Caki2 (cell line): ENCODE results near the gene SPI1. TPM values are rescaled to one million over a fixed set of nuclear protein-coding genes. Genes with fewer than 3 reads are reported as not detected.

ENCODE experiments used
- DNase-seq: peaks from one replicate; pipeline ENCODE4 v3.0.0-alpha.2; 2015; ENCODE audit warnings: low read depth
- in situ Hi-C: cut with HindIII; loops from 2 replicates; pipeline ENCODE4 v1.10.0; 2016; ENCODE audit warnings: low sequenced_read_pairs, low pct_unique_long_range_greater_than_20kb, mixed read lengths
- total RNA-seq: library from RNA; depleted of rRNA; stranded (reverse); fragments of >200 nt; shearing (Covaris generic); gene quantifications from 2 replicates; pipeline ENCODE4 v1.2.3, GENCODE V29; 2014; ENCODE audit warnings: low replicate concordance

The SPI1 gene
- total RNA-seq, 1 experiment from 2014 or later, result not detected

GRCh38 chr11:47351156-47352126 lies 26.9 kb downstream of the SPI1 start:
- no peak for DNase-seq
- in situ Hi-C loops, result no loop called here

- no peak for DNase-seq
- in situ Hi-C loops, result no loop called here
These were observed 28.0 kb downstream of the SPI1 start for GRCh38 chr11:47350315-47350714.

DNA sequence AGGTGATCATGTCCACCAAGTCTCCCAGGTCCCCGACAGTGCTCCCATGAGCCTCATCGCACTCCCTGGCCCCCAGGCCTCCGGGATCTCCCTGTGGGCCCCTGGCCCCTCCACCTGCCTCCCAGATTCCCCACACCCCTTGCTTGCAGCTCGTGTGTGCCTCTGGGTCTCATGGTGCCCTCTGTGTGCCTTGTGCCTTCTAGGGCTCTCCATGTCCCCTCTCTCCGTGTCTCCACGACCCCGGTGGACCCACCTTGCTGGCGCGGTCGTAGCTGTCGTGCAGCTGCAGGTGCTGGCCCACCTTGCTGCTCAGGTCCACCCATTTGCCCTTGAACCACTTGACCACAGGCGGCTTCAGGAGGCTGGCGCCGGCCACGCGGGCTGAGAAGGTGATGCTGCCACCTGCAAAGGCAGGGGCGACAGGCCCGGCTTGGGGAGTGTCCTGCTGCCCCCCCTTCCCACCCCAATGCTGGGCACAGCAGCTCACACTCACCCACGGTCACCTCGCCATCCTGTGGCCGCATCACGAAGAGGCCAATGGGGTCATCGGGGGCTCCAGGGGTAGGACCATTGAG lies 28.7 kb downstream of the SPI1 start:
- in situ Hi-C loops, result no loop called here

DNA sequence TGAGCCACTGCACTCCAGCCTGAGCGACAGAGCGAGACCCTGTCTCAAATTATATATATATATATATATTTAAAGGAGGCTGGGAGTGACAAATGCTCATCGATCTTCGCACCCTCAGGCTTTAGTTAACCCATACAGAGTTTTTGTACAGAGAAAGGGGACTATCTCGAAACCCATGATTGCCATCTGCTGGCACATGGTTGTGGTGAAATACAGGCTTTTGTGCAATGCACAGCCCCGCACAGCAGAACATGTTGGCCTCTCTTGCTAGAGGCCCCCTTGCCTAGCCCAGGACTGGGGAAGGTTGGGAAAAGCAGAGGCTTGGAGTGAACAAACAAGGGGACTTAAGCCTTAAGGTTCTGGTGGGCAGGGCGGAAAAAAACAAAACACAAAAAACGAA lies 29.5 kb downstream of the SPI1 start:
- DNase-seq, result no peak
- in situ Hi-C loops, result no loop called here

More for the DNA sequence above, 28.7 kb downstream of the SPI1 start:
- DNase-seq, result no peak

DNA sequence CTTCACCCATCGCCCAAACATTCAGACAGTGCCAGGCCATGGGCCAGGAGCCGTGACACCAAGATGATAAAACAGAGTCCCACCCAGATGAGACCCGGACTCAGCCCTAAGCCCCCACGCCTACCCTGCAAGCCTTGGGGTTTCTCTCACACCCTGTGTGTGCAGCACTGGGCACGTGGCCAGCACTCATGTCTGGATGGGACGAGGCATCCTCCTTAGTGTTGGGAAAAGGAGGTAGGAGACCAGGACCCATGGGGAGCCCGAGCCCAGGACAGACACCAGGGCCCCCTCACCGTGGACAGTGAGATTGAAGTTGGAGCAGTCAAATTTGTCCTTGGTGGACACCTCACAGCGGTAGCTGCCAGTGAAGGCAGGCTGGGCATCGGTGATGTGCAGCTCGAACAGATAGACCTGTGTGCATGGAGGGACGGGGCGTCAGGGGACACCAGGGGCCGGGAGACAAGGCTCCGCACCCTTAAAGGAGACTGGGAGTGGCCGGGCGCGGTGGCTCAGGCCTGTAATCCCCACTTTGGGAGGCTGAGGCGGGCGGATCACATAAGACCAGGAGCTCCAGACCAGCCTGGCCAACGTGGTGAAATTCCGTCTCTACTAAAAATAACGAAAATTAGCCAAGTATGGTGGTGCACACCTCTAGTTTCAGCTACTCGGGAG lies 30.1 kb downstream of the SPI1 start:
- DNase-seq, result no peak
- in situ Hi-C loops, result no loop called here

DNA sequence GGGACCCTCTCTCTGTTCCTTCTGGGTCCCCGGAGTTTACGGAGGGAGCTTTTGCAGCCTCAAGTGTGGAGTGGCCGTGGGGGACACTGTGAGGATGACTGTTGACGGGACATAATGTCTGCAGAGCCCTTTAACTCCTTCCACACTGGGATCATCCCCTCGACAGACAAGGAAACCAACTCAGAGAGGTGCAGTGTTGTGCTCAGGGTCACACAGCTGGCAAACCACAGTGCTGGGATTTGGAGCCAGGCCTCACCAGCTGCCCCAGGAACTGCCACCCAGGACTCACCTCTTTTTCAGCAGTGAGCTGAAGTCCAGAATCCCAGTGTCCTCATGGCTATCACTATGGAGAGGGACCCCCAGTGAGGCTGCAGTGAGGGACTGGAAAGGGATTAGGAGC lies 31.2 kb downstream of the SPI1 start:
- no peak for DNase-seq
- in situ Hi-C loops, result no loop called here

GRCh38 chr11:47345890-47346563 lies 32.3 kb downstream of the SPI1 start:
- DNase-seq, result no peak
- in situ Hi-C loops, result no loop called here

GRCh38 chr11:47342854-47343253 lies 35.5 kb downstream of the SPI1 start:
- in situ Hi-C loops, result no loop called here
- DNase-seq, result no peak

DNA sequence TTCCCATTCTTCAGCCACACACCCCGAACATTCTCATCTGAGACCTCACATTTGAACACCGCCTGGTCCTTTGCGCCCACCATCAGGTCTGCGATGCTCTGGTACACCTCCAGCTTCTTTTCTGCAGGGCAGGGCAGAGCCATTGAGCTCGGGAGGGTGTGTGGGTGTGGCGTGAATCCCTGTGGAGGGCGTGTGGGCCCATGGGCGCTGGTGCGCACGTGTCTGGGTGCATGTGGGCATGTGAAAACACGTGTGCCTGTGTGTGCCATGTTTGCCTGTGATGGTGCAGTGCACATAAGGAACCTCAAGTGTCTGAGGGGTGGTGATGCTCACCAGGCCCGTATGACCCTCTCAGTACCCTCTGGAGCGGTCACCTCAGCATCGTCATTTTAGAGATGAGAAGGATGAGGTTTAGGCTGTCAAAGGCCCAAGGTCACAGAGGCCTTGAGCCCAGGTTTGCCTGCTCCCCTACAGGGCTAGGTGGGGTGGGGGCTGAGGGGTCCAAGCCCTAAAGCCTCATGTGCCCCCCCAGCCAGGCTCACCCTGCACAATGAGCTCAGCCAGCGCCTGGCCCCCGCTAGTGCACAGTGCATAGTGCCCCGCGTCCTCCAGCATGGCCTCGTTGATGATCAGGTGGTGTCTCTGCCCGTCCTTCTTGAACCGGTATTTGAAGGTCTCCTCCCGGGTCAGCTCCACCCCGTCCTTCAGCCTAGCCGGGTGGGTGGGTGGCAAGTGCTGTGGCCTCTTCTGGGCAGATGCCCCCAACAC lies 36.1 kb downstream of the SPI1 start:
- no peak for DNase-seq
- in situ Hi-C loops, result no loop called here

- DNase-seq, result no peak
- in situ Hi-C loops, result no loop called here
These were observed 37.2 kb downstream of the SPI1 start for GRCh38 chr11:47340980-47341775.

- DNase-seq, result no peak
- in situ Hi-C loops, result no loop called here
These were observed 38.3 kb downstream of the SPI1 start for GRCh38 chr11:47340010-47340409.

DNA sequence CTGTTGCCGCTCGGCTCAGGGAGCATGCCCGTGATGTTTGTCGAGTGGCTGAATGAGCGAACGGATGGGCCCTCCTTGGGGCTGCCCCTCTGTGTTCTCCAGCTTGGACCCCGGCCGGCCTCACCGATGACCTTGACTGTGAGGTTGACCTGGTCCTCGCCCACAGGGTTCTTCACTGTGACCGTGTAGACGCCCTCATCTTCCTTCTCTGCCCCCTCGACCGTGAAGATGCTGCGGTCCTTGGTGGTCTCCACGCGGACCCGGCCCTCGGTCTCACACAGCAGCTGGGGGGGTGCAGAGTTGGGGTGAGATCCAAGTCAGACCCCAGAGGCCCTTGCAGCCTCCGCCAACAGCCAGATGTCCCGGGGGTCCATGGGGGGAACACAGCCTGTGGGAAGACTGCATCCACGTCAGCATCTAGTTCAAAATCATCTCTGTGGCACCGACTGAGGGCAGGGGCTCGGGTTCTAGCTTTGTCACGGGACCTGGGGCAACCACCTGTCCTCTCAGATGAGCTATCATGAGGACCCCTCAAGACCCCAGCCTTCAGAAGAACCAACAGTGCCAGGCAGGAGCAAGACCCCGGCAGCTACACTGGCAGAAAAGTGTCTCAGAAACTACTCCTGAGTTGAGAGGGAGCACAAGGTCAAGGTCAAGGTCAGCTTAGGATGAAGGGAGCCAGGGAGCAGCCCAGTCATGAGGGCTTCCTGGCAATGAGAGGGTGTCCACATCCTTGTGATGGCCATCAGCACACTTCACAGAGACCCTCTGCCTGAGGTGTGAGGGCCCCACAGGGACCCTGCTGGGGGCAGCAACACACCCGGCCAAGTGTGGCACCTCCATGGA lies 39.7 kb downstream of the SPI1 start:
- DNase-seq, result no peak
- in situ Hi-C loops, result no loop called here

DNA sequence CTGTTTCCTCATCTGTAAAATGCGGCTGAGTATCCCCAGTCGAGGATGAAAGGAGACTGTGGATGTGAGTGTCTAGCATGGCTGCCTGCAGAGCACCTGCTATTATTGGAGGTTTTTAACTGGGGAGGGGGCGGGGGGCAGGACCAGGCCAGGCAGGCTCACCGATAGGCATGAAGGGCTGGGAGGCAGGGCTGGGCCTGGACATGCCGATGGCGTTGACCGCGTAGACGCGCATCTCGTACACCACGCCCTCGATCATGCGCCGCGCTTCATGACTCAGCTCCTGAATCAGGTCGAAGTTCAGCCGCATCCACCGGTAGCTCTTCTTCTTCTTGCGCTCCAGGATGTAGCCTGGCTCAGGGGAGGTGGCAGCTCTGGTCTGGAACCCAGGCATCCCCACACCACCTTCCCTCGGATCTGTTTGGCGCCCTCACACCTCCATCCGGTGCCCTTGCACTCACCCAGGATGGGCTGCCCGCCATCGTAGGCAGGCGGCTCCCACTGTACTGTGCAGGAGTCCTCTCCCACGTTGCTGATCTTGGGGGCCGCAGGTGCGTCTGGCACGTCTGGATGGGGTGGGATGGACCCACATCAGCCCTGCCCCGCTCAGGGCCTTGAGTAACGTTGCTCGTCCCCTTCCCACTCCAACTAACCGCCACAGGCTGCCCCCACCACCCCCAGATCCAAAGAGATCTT lies 41.0 kb downstream of the SPI1 start:
- in situ Hi-C loops, result no loop called here
- no peak for DNase-seq

- no peak for DNase-seq
- in situ Hi-C loops, result no loop called here
These were observed 41.8 kb downstream of the SPI1 start for GRCh38 chr11:47336595-47336994.

DNA sequence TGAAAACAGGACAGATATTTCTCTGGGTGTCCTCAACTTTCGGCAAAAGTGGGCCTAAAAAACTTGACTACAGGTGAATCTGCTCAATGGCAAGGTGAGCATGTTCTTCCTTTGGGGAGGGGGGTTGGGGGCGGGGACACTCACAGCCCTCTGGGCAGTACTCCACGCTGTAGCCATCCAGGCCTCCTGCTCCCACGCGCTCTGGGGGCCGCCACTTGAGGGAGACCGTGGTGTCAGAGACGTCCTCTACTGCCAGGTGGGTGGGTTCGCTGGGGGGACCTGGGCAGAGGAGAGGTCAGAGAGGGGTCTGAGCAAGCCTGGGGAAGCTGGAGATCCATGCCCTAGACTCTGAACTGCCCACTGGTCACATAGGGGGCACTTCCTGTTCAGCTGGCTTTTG lies 42.6 kb downstream of the SPI1 start:
- in situ Hi-C loops, result no loop called here
- DNase-seq, result no peak
